ENCODE measurements around the gene PDZD8. TPM values are rescaled to one million over a fixed set of nuclear protein-coding genes. Genes with fewer than 3 reads are reported as not detected.

The PDZD8 gene
- total RNA-seq, 1 donor from 2014 or later = 23.3 TPM

GRCh38 chr10:117262291-117262902 lies 112.8 kb downstream of the PDZD8 start:
- H3K36me3 Mint-ChIP-seq (ENCODE audit: unreplicated experiment) = peaks cover 8% of the 10 kb centered on the region
- no peak for TF ChIP-seq CTCF (IDR thresholded peaks at IDR 0.05; ENCODE audit: partially characterized antibody, unreplicated experiment)
- peaks cover 10% of the 10 kb centered on the region for H3K27me3 Mint-ChIP-seq (ENCODE audit: unreplicated experiment)
- H3K27ac Mint-ChIP-seq (ENCODE audit: unreplicated experiment) = no peak overlapping the region
- no peak overlapping the region for H3K4me3 Mint-ChIP-seq (ENCODE audit: unreplicated experiment)
- peaks cover 9% of the 10 kb centered on the region for H3K9me3 Mint-ChIP-seq (ENCODE audit: unreplicated experiment)
- peaks cover 44% of the 10 kb centered on the region for H3K4me1 Mint-ChIP-seq (ENCODE audit: low read depth, unreplicated experiment)
- DNase-seq = no peak

- peaks cover 47% of the 10 kb centered on the region for H3K4me1 Mint-ChIP-seq (ENCODE audit: low read depth, unreplicated experiment)
- H3K4me3 Mint-ChIP-seq (ENCODE audit: unreplicated experiment) = no peak overlapping the region
- peaks cover 8% of the 10 kb centered on the region for H3K36me3 Mint-ChIP-seq (ENCODE audit: unreplicated experiment)
- DNase-seq = no peak
- peaks cover 11% of the 10 kb centered on the region for H3K27me3 Mint-ChIP-seq (ENCODE audit: unreplicated experiment)
- H3K27ac Mint-ChIP-seq (ENCODE audit: unreplicated experiment) = no peak overlapping the region
- peaks cover 13% of the 10 kb centered on the region for H3K9me3 Mint-ChIP-seq (ENCODE audit: unreplicated experiment)
- TF ChIP-seq CTCF (IDR thresholded peaks at IDR 0.05; ENCODE audit: partially characterized antibody, unreplicated experiment) = no peak
Observed at GRCh38 chr10:117261501-117261900, 113.7 kb downstream of the PDZD8 start.

GRCh38 chr10:117260084-117260483 lies 115.2 kb downstream of the PDZD8 start:
- H3K9me3 Mint-ChIP-seq (ENCODE audit: unreplicated experiment) = peaks cover 13% of the 10 kb centered on the region
- H3K4me3 Mint-ChIP-seq (ENCODE audit: unreplicated experiment) = no peak overlapping the region
- DNase-seq = no peak
- H3K27me3 Mint-ChIP-seq (ENCODE audit: unreplicated experiment) = peaks cover 11% of the 10 kb centered on the region
- H3K36me3 Mint-ChIP-seq (ENCODE audit: unreplicated experiment) = peaks cover 7% of the 10 kb centered on the region
- TF ChIP-seq CTCF (IDR thresholded peaks at IDR 0.05; ENCODE audit: partially characterized antibody, unreplicated experiment) = no peak
- H3K27ac Mint-ChIP-seq (ENCODE audit: unreplicated experiment) = no peak overlapping the region
- H3K4me1 Mint-ChIP-seq (ENCODE audit: low read depth, unreplicated experiment) = peaks cover 43% of the 10 kb centered on the region

- no peak for DNase-seq
- no peak for TF ChIP-seq CTCF (IDR thresholded peaks at IDR 0.05; ENCODE audit: partially characterized antibody, unreplicated experiment)
- peaks cover 10% of the 10 kb centered on the region for H3K9me3 Mint-ChIP-seq (ENCODE audit: unreplicated experiment)
- H3K4me3 Mint-ChIP-seq (ENCODE audit: unreplicated experiment) = no peak overlapping the region
- no peaks in the 10 kb centered on the region for H3K36me3 Mint-ChIP-seq (ENCODE audit: unreplicated experiment)
- H3K4me1 Mint-ChIP-seq (ENCODE audit: low read depth, unreplicated experiment) = peaks cover 40% of the 10 kb centered on the region
- H3K27ac Mint-ChIP-seq (ENCODE audit: unreplicated experiment) = no peak overlapping the region
- peaks cover 11% of the 10 kb centered on the region for H3K27me3 Mint-ChIP-seq (ENCODE audit: unreplicated experiment)
Observed at GRCh38 chr10:117259279-117259678, 116.0 kb downstream of the PDZD8 start.

GRCh38 chr10:117257721-117258120 lies 117.5 kb downstream of the PDZD8 start:
- Mint-ChIP-seq H3K9me3 (ENCODE audit: unreplicated experiment) (peaks cover 10% of the 10 kb centered on the region), H3K27ac (ENCODE audit: unreplicated experiment) (peak overlapping the region; percentile 93), H3K36me3 (ENCODE audit: unreplicated experiment) (no peaks in the 10 kb centered on the region), H3K27me3 (ENCODE audit: unreplicated experiment) (peaks cover 11% of the 10 kb centered on the region), H3K4me3 (ENCODE audit: unreplicated experiment) (peak overlapping the region; percentile 64), H3K4me1 (ENCODE audit: low read depth, unreplicated experiment) (peaks cover 39% of the 10 kb centered on the region)
- no peak for TF ChIP-seq CTCF (IDR thresholded peaks at IDR 0.05; ENCODE audit: partially characterized antibody, unreplicated experiment)
- peak; percentile 86 for DNase-seq
